Keratinocyte (primary cell): ENCODE data around the gene NLK. TPM values are rescaled to one million over a fixed set of nuclear protein-coding genes. Genes with fewer than 3 reads are reported as not detected.

Source experiments
- DNase-seq: peaks from one replicate; pipeline ENCODE4 v3.0.0-alpha.2; 2011; ENCODE audit warnings: low read depth, missing footprints, low spot score
- FAIRE-seq: peaks from 2 replicates; lab custom pipeline; 2011; peaks lifted over from hg19 to GRCh38; lab: Jason Lieb, UNC
- H2AFZ ChIP-seq: 2 replicates; pipeline ENCODE4 v1.6.0; 2012; ENCODE audit warnings: low read length, control low read depth, inconsistent platforms; ENCODE audit not compliant: control insufficient read depth
- H3K27ac ChIP-seq: 2 replicates; pipeline ENCODE4 v1.5.1; 2011; ENCODE audit warnings: low read length; ENCODE audit not compliant: control insufficient read depth, insufficient read depth
- H3K27me3 ChIP-seq: 3 replicates; pipeline ENCODE4 v1.6.0; 2011; ENCODE audit warnings: low read length; ENCODE audit not compliant: control insufficient read depth, insufficient read depth; ENCODE audit errors: extremely low read depth
- H3K36me3 ChIP-seq, 2 experiments: 2 replicates in 1 of 2; 3 replicates in 1 of 2; pipeline ENCODE4 v1.5.1; 2011; ENCODE audit warnings: low read length in 2 of 2, mild to moderate bottlenecking in 1 of 2; ENCODE audit not compliant: control insufficient read depth in 2 of 2, insufficient read depth in 2 of 2; ENCODE audit errors: extremely low read depth in 1 of 2
- H3K4me1 ChIP-seq: 3 replicates; pipeline ENCODE4 v1.5.1; 2011; ENCODE audit warnings: low read length; ENCODE audit not compliant: control insufficient read depth, insufficient read depth; ENCODE audit errors: extremely low read depth
- H3K4me2 ChIP-seq: 3 replicates; pipeline ENCODE4 v1.6.0; 2011; ENCODE audit warnings: low read depth, low read length; ENCODE audit not compliant: control insufficient read depth, insufficient read depth; ENCODE audit errors: extremely low read depth
- H3K4me3 ChIP-seq, 3 experiments: fragments of 200-600 bp in 1 of 3; sonication (generic) in 1 of 3; 2 replicates in 2 of 3; 3 replicates in 1 of 3; pipeline ENCODE4 v1.5.1; 2011 to 2016; ENCODE audit warnings: low read length in 3 of 3, mild to moderate bottlenecking in 3 of 3, control low read depth in 2 of 3, inconsistent platforms in 1 of 3, low read depth in 1 of 3, mixed read lengths in 1 of 3, mixed run types in 1 of 3, moderate library complexity in 1 of 3; ENCODE audit not compliant: control insufficient read depth in 2 of 3, insufficient read depth in 2 of 3; ENCODE audit errors: extremely low read depth in 1 of 3
- H3K79me2 ChIP-seq: 2 replicates; pipeline ENCODE4 v1.6.0; 2012; ENCODE audit warnings: low read length; ENCODE audit not compliant: control insufficient read depth, insufficient read depth
- H3K9ac ChIP-seq: 3 replicates; pipeline ENCODE4 v1.6.0; 2011; ENCODE audit warnings: low read length; ENCODE audit not compliant: control insufficient read depth, insufficient read depth; ENCODE audit errors: extremely low read depth
- H3K9me1 ChIP-seq: 3 replicates; pipeline ENCODE4 v1.6.0; 2011; ENCODE audit warnings: low read length; ENCODE audit not compliant: control insufficient read depth, insufficient read depth; ENCODE audit errors: extremely low read depth
- H3K9me3 ChIP-seq: 2 replicates; pipeline ENCODE4 v1.5.1; 2012; ENCODE audit warnings: low read depth, low read length; ENCODE audit not compliant: control insufficient read depth
- H4K20me1 ChIP-seq: 3 replicates; pipeline ENCODE4 v1.6.0; 2011; ENCODE audit warnings: low read length; ENCODE audit not compliant: control insufficient read depth, insufficient read depth; ENCODE audit errors: extremely low read depth
- EZH2 ChIP-seq: IDR thresholded peaks from one replicate; pipeline ENCODE4 v1.6.1; 2012; ENCODE audit warnings: inconsistent platforms, mild to moderate bottlenecking, low read length, moderate library complexity
- dilution Hi-C: fragments of 300-500 bp; cut with MboI; formaldehyde crosslinking; loops from one replicate; pipeline ENCODE4 v1.7.0; 2020; ENCODE audit warnings: low sequenced_read_pairs; ENCODE audit not compliant: extremely low pct_ligation_motif_present
- polyA plus RNA-seq, 5 experiments: library from polyadenylated mRNA; depleted of rRNA in 3 of 5; stranded (reverse) in 3 of 5; stranded (forward) in 1 of 5; unstranded in 1 of 5; fragments of >200 nt; gene quantifications; 1 replicate in 1 of 5; 2 replicates in 3 of 5; 3 replicates in 1 of 5; pipeline versions ENCODE4 v1.2.1 to v1.2.3, GENCODE V29; 2011 to 2012; ENCODE audit warnings: missing spikeins in 2 of 5, low read depth in 1 of 5, low replicate concordance in 1 of 5
- TF ChIP-seq, protein P1 (sequence below), 3 experiments: IDR thresholded peaks in 1 of 3; conservative IDR thresholded peaks in 1 of 3; optimal IDR thresholded peaks in 1 of 3; 2 replicates in 2 of 3; 3 replicates in 1 of 3; pipeline versions ENCODE3 to v1.5.1; 2011; ENCODE audit warnings: low read length in 3 of 3, mild to moderate bottlenecking in 3 of 3, moderate library complexity in 2 of 3, control low read depth in 1 of 3, inconsistent platforms in 1 of 3; ENCODE audit not compliant: insufficient read depth in 2 of 3; ENCODE audit errors: extremely low read depth in 1 of 3

NLK gene
- polyA plus RNA-seq, 1 donor (not counting 4 experiments of a cell fraction or from before 2014, with no cell fraction given) = 20.9 TPM

DNA sequence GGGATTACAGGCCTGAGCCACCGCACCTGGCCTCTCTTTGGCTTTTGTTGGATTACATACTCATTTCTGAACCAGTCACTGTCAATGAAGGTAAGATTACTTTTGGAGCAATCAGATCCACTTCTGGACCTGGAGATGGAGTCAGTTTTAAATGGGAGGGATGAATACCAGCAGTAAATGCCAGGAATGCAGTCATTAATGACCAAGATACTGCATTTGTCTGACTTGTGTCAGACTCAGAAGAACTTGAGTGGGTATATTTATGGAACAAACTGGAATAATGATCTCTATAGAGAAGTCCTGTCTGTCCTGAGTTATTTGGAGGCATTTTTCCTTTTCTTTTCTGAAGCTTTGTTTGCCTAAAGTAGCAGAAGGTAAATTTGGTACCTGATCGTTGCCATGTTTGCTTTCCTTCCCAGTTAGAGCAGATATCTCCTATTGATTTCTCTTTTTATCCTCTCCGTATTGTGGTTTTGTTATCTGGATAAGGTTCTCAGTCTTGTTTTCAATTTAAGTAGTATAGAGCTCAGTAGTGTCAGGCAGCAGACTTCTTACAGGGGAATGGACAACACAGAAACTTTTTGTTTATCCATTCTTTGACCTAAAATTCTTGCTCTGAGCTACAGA lies 10.7 kb downstream of the NLK start:
- no peak overlapping the region for H3K9ac ChIP-seq
- FAIRE-seq = no peak
- H3K4me2 ChIP-seq = no peak overlapping the region
- H3K4me3 ChIP-seq = no peak overlapping the region
- no peak overlapping the region for H2AFZ ChIP-seq
- DNase-seq = no peak
- no peaks in the 10 kb centered on the region for H3K9me1 ChIP-seq
- no peaks in the 10 kb centered on the region for H3K36me3 ChIP-seq
- H4K20me1 ChIP-seq = peaks cover 3% of the 10 kb centered on the region
- peaks cover 77% of the 10 kb centered on the region for H3K79me2 ChIP-seq
- H3K4me1 ChIP-seq = no peaks in the 10 kb centered on the region
- no peak for TF ChIP-seq EZH2
- TF ChIP-seq, protein P1, sequence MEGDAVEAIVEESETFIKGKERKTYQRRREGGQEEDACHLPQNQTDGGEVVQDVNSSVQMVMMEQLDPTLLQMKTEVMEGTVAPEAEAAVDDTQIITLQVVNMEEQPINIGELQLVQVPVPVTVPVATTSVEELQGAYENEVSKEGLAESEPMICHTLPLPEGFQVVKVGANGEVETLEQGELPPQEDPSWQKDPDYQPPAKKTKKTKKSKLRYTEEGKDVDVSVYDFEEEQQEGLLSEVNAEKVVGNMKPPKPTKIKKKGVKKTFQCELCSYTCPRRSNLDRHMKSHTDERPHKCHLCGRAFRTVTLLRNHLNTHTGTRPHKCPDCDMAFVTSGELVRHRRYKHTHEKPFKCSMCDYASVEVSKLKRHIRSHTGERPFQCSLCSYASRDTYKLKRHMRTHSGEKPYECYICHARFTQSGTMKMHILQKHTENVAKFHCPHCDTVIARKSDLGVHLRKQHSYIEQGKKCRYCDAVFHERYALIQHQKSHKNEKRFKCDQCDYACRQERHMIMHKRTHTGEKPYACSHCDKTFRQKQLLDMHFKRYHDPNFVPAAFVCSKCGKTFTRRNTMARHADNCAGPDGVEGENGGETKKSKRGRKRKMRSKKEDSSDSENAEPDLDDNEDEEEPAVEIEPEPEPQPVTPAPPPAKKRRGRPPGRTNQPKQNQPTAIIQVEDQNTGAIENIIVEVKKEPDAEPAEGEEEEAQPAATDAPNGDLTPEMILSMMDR (optimal IDR thresholded peaks at IDR 0.05 in 1 of 3, IDR thresholded peaks at IDR 0.05 in 1 of 3, conservative IDR thresholded peaks at IDR 0.05 in 1 of 3; ENCODE audit: extremely low read depth in 1 of 3, insufficient read depth in 2 of 3, low read length in 3 of 3) = no peak
- H3K27ac ChIP-seq = no peak overlapping the region
- no peaks in the 10 kb centered on the region for H3K9me3 ChIP-seq
- dilution Hi-C loops = no loop called here
- H3K27me3 ChIP-seq = no peaks in the 10 kb centered on the region

DNA sequence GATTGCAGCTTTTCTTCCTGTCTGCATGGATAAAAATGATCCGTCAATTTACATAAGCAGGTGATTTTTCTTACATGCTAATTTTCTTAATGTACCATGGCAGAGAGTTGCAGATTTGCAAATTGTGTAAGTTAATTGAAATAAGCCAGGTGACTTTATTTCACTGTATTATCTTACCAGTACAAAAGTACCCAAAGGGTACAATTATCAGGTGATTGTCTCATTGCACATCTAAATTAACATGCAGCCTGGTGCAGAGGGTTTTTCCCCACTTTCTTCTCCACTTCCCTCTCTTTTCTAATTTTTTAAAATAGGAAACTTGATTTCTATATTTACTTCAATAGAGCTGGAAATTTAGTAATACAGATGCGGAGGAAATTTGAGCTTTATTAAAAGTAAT lies 11.2 kb downstream of the NLK start:
- H3K79me2 ChIP-seq = peaks cover 78% of the 10 kb centered on the region

More for the DNA sequence above, 11.2 kb downstream of the NLK start:
- Histone ChIP-seq H3K27me3 (no peaks in the 10 kb centered on the region), H3K4me2 (no peak overlapping the region), H3K9me1 (no peaks in the 10 kb centered on the region), H3K4me1 (no peaks in the 10 kb centered on the region), H3K27ac (no peak overlapping the region), H2AFZ (no peak overlapping the region), H4K20me1 (peaks cover 6% of the 10 kb centered on the region), H3K9me3 (no peaks in the 10 kb centered on the region), H3K4me3 (no peak overlapping the region), H3K9ac (no peak overlapping the region), H3K36me3 (no peaks in the 10 kb centered on the region)
- DNase-seq (no peak), FAIRE-seq (no peak)
- dilution Hi-C loops = no loop called here
- no peak for TF ChIP-seq EZH2
- TF ChIP-seq, protein P1 (optimal IDR thresholded peaks at IDR 0.05 in 1 of 3, IDR thresholded peaks at IDR 0.05 in 1 of 3, conservative IDR thresholded peaks at IDR 0.05 in 1 of 3; ENCODE audit: extremely low read depth in 1 of 3, insufficient read depth in 2 of 3, low read length in 3 of 3) = no peak
